K562 (cell line): ENCODE results near the gene PTPN18. TPM values are rescaled to one million over a fixed set of nuclear protein-coding genes. Genes with fewer than 3 reads are reported as not detected.

Experiments
- BCL6 ChIP-seq: fragments of 250-450 bp; sonication (Bioruptor Pico); IDR thresholded peaks from 2 replicates; pipeline ENCODE4 v1.4.0; 2020
- BRCA1 ChIP-seq, 2 experiments: fragments of 450-650 bp in 1 of 2; sonication (generic) in 1 of 2; formaldehyde crosslinking in 1 of 2; IDR thresholded peaks; 2 replicates each; pipeline versions ENCODE4 v1.5.0 to v1.6.1; 2017 to 2020; ENCODE audit warnings: mild to moderate bottlenecking in 1 of 2, missing genetic modification reagents in 1 of 2
- C11orf30 ChIP-seq: fragments of 450-650 bp; IDR thresholded peaks from 2 replicates; pipeline ENCODE4 v1.6.1; 2016; ENCODE audit warnings: low read depth, mild to moderate bottlenecking
- CHD7 ChIP-seq: fragments of 200-600 bp; sonication (generic); IDR thresholded peaks from one replicate; pipeline ENCODE4 v1.6.1; 2012; ENCODE audit warnings: mild to moderate bottlenecking, low read depth, low read length, inconsistent platforms
- ILK ChIP-seq: fragments of 450-650 bp; IDR thresholded peaks from 2 replicates; pipeline ENCODE4 v1.6.1; 2016; ENCODE audit warnings: missing genetic modification characterization, low read depth, mild to moderate bottlenecking, missing compliant biosample characterization, moderate library complexity, borderline replicate concordance
- MEIS2 ChIP-seq: fragments of 450-650 bp; IDR thresholded peaks from 2 replicates; pipeline ENCODE4 v1.6.1; 2014; ENCODE audit warnings: mild to moderate bottlenecking; ENCODE audit not compliant: partially characterized antibody
- NONO ChIP-seq, 2 experiments: fragments of 200-400 bp in 1 of 2; fragments of 450-650 bp in 1 of 2; formaldehyde crosslinking in 1 of 2; IDR thresholded peaks; 2 replicates each; pipeline ENCODE4 v1.6.1; 2017; ENCODE audit warnings: low read depth in 2 of 2, mild to moderate bottlenecking in 2 of 2, moderate library complexity in 2 of 2, low read length in 1 of 2
- PREB ChIP-seq: sonication (generic); formaldehyde crosslinking; IDR thresholded peaks from 2 replicates; pipeline ENCODE4 v1.8.1; 2023; ENCODE audit warnings: mild to moderate bottlenecking, missing genetic modification reagents
- RB1 ChIP-seq: fragments of 450-650 bp; IDR thresholded peaks from 2 replicates; pipeline ENCODE4 v1.6.1; 2017; ENCODE audit warnings: low read depth, mild to moderate bottlenecking
- SAP30 ChIP-seq: fragments of 200-600 bp; sonication (generic); IDR thresholded peaks from 2 replicates; pipeline ENCODE4 v1.6.1; 2012; ENCODE audit warnings: borderline replicate concordance, low read depth, mild to moderate bottlenecking, moderate library complexity, low read length, control low read depth, inconsistent platforms; ENCODE audit not compliant: insufficient read depth, poor library complexity, severe bottlenecking
- SPI1 ChIP-seq: IDR thresholded peaks from 2 replicates; pipeline ENCODE4 v1.6.1; 2011; ENCODE audit warnings: low read depth, low read length, control low read depth, borderline replicate concordance
- TFAP4 ChIP-seq: sonication (generic); formaldehyde crosslinking; IDR thresholded peaks from 2 replicates; pipeline ENCODE4 v1.8.0; 2022; ENCODE audit warnings: missing genetic modification reagents, mild to moderate bottlenecking, moderate library complexity, borderline replicate concordance
- ZNF785 ChIP-seq: fragments of 250-450 bp; sonication (Bioruptor Pico); IDR thresholded peaks from 2 replicates; pipeline ENCODE4 v1.4.0; 2020; ENCODE audit warnings: mild to moderate bottlenecking
- polyA plus RNA-seq, 8 experiments: library from polyadenylated mRNA; depleted of rRNA in 4 of 8; stranded (reverse) in 5 of 8; unstranded in 3 of 8; fragments of >200 nt; fragmentation: Nextera tagmentation in 2 of 8; fragmentation: Illumina TruSeq in 1 of 8; extraction: Ambion mirVana in 2 of 8; extraction: Trizol in 1 of 8; gene quantifications; 2 replicates each; pipeline versions ENCODE4 v1.2.1 to v1.2.3, GENCODE V29; 2011 to 2014; ENCODE audit warnings: inconsistent platforms in 1 of 8, missing spikeins in 1 of 8
- total RNA-seq, 7 experiments: library from RNA; depleted of rRNA in 6 of 7; stranded (reverse); fragments of >200 nt in 6 of 7; fragmentation: Illumina TruSeq in 2 of 7; extraction: Trizol in 2 of 7; gene quantifications; 2 replicates each; pipeline versions ENCODE4 v1.2.1 to v1.2.3, GENCODE V29; 2011 to 2021; ENCODE audit warnings: low replicate concordance in 1 of 7

Gene PTPN18
- total and polyA plus RNA-seq, 9 of the 15 experiments (the other 6 are each of a cell fraction or from before 2014, with no cell fraction given): 11.6 to 90.7 (median 49.6) TPM

- TF ChIP-seq CHD7 (no peak), RB1 (peak; percentile 36; the same call in 1 of the 2 replicates), MEIS2 (no peak), SPI1 (no peak), BRCA1 (IDR thresholded peaks at IDR 0.05) (no peak), BRCA1 (CRISPR knock-in tag; IDR thresholded peaks at IDR 0.05) (no peak), NONO (IDR thresholded peaks at IDR 0.05; ENCODE audit: low read depth in 2 of 2, low read length in 1 of 2) (no peak), SAP30 (no peak), ZNF785 (CRISPR knock-in tag) (no peak), C11orf30 (no peak), BCL6 (no peak), PREB (no peak), TFAP4 (CRISPR knock-in tag) (peak; percentile 27; the same call in 1 of the 2 replicates), ILK (tag) (no peak)
Observed at GRCh38 chr2:130332271-130333073, 23.4 kb upstream of the PTPN18 start (continued).
